Right renal cortex interstitium (tissue), 3 donors: ENCODE results near the gene SRGAP1. TPM values are rescaled to one million over a fixed set of nuclear protein-coding genes. Genes with fewer than 3 reads are reported as not detected.
"Not testable (repeated sequence)": the region's sequence is repeated elsewhere in the genome, so short reads cannot be mapped to it uniquely, and the experiment has no call there.

Experiments
- DNase-seq, 3 donors: peaks; one replicate each; pipeline ENCODE4 v3.0.0-alpha.2; 2013; ENCODE audit warnings: low read depth in 3 of 3, low spot score in 2 of 3
- polyA plus RNA-seq, 3 donors: library from polyadenylated mRNA; unstranded; fragments of 120-200 nt; gene quantifications; one replicate each; pipeline ENCODE4 v1.2.1, GENCODE V29; 2013; ENCODE audit not compliant: insufficient read length in 3 of 3

The SRGAP1 gene
- polyA plus RNA-seq, 3 donors: 21.7 to 24.0 (median 21.9) TPM

DNA sequence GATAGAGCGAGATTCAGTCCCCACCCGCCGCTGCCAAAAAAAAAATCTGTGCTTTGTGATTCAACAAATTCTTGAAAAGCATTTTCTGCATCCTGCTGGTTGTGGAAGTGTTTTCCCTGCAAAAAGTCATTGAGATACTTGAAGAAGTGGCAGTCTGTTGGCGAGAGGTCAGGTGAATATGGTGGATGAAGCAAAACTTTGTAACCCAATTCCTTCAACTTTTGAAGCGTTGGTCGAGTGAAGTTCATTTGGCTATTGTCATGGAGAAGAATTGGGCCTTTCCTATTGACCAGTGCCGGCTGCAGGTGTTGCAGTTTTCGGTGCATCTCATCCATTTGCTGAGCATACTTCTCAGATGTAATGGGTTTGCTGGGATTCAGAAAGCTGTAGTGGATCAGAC, 20.9 kb downstream of the SRGAP1 start:
- DNase-seq: no peak

DNA sequence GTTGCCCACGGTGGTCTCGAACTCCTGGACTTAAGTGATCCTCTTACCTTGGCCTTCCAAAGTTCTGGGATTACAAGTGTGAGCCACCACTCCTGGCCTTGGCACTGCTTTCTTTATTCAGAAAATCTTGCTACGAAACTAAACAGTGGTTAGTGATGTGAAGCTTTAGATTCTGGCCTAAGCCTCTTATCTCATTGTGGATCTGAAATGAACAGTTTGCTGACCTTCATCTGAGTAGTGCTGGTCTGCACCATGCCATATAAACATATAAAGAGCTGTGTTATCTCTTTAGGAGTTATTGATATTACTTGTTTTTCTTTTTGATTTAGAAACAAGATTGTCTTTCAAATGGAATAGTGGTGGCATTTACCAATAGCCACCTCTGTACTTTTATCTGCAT, 22.6 kb downstream of the SRGAP1 start:
- no peak for DNase-seq

DNA sequence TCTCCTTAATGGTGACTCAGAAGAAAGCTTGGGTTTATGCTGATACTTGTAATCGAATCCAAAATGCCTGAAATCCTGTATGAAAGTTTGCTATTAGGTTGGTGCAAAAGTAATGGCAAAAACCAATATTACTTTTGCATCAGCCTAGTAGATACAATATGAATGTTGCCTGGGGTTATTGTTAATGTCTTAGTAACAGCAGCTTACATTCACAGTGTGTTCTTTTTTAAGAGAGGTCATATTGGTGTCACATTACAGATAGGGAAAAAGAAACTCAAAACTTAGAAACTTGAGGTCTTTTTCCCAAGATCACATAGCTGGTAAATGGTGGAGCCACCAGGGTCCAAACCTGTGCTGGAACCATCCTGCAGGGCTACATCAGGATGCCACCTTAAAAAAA, 25.2 kb downstream of the SRGAP1 start:
- DNase-seq: no peak

DNA sequence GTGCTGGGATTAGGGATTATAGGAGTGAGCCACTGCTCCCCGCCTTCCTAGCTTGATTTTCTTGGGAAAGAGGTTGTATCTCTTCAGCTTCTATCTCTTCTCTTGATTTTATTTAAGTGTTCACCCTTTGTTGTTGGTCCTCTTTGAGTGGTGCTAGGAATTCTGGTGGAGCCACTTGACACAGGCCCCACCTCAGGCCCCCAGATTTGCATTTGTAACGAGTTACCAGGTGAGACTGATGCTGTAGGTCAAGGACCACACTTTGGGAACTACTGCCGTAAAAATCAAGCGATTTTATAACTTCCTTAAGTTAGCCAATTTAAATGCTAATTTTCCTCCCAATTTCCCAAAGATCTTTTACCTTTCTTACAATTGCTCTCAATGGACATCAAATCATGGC, 26.3 kb downstream of the SRGAP1 start:
- DNase-seq: no peak

DNA sequence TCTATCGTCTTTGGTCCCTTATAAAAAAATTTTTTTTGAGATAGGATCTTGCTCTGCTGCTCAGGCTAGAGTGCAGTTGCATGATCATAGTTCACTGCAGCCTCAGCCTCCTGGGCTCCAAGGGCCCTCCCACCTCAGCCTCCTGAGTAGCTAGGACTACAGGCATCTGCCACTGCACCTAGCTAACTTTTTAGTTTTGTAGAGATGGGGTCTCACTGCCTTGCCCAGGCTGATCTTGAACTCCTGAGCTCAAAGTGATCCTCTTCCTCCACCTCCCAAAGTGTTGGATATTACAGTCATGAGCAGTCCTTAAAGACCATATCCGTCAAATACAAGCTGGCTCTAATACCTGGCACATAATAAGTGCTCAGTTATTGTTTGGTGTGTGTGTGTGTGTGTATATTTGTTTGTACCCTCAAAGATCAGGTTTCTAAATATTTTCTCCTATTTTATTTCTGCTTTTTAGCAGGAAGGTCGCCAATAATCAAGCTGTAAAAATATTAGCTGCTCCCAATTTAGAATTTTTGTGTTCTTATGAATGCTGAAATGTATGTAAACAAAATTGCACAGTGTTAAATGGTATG, 30.5 kb downstream of the SRGAP1 start:
- DNase-seq: no peak

DNA sequence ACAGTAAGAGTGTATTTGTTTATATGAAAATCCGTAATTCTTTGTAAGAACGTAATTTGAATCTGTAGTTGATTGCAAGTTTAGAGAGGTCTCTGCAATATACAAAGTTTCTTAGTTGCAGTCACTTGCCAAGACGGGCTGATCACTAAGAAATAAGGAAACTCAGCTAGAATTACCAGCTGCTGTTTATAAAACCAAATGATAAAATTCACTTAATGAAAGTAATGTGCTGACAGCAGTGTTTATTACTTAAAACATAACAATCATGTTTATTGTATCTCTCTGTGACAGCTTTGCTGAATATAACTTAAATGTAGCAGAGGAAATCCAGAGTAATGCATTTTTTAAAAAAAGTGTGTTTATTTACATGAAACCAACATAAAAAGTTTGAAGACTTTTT, 31.2 kb downstream of the SRGAP1 start:
- no peak for DNase-seq

DNA sequence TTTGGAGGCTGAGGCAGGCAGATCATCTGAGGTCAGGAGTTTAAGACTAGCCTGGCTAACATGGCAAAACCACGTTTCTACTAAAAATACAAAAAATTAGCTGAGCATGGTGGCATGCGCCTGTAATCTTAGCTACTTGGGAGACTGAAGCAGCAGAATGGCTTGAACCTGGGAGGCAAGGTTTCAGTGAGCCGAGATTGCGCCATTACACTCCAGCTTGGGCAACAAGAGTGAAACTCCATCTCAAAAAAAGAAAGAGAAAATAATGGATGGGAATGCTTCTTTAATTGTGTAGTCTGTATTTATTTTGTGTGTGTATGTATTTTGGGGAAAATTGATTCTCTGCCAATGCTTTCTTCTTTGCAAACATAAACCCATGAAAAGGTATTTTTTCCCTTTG, 32.5 kb downstream of the SRGAP1 start:
- no peak for DNase-seq

DNA sequence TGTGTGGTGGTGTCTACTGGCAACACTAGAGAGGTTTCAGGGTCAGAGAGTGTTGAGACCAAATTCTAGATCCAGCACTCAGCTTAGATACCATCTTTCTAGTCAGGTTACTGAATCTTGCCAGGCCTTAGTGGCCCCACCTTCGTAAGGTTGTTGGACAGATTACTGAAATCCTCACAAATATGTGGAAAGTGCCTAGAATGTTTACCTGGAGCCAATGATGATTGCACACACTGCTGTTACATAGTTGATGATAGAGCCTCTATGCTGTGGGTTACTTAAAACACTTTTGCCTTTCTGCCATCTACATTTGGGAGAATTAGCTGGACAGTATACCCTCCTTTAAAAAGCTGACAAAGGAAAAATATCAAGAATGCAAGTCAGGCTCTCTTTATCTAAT, 33.2 kb downstream of the SRGAP1 start:
- DNase-seq: no peak

DNA sequence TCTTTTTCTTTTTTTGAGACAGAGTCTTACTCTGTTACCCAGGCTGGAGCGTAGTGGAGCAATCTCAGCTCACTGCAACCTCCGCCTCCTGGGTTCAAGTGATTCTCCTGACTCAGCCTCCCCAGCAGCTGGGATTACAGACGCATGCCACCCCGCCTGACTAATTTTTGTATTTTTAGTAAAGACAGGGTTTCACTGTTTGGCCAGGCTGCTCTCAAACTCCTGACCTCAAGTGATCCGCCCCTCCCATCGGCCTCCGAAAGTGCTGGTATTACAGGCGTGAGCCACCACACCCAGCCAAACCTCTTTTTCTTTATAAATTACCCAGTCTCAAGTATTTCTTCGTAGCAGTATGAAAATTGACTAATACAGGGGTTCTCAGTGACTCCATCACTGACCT, 35.7 kb downstream of the SRGAP1 start:
- not testable (repeated sequence) for DNase-seq

DNA sequence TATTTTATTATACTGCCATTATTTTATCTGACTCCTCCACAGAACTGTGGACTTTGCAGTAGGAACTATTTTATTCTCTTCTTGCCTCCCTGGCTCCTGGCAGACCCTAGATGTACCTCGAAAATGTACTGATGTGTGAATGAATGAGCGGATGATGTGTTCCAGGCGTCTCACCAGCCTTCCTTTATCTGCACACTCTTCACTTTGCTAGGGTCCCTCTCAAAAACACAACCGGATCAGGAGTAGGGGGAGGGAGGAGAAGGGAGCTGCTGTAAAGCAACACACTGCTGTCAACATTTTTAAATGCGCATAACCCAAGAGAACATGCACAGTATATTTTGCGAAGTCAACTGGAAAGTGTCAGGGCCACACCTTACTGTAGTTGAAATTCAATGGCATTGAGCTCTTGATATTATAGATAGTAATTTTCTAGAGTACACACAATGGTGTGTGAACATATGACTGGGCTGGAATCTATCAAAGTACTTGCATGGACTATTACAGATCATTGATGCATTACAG, 36.3 kb downstream of the SRGAP1 start:
- no peak for DNase-seq

DNA sequence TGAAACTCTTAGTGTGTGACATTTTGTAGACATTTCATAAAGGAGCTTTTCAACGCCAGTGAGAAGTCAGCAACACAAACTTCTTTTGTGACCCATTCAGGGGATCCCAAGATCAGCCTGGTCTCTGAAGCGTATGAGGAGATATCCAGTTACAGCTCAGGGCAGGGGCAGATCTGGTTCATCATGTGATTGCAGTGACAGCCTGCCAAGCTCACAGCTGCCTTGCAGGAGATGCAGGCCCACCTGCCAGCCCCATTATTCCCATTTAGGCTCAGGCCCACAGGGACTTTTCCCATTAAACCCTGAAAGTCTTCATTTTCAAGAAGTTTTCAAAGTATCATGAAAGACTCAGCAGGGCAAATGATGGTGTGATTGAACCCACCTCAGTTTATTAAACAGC, 38.3 kb downstream of the SRGAP1 start:
- DNase-seq: peak; percentile 29 to 55 (median 37)

DNA sequence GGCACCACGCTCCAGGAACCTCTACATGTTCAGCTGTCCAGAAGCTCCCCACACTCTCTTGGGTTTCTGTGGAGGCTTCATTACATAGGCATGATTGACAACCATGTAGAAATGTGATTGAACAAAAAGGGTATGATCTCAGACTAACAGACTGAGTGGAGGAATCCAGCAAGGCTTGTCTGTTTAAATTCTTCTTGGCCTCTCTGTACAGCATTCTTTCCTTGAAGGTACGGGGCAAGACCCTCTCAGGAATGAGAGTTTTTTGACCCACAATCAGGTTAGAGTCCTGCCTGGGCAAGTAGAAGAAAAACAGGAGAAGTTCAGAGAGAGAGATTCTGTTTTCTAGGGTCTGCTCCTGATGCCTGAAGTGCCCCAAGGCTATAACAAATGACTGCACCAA, 40.9 kb downstream of the SRGAP1 start:
- DNase-seq: no peak

DNA sequence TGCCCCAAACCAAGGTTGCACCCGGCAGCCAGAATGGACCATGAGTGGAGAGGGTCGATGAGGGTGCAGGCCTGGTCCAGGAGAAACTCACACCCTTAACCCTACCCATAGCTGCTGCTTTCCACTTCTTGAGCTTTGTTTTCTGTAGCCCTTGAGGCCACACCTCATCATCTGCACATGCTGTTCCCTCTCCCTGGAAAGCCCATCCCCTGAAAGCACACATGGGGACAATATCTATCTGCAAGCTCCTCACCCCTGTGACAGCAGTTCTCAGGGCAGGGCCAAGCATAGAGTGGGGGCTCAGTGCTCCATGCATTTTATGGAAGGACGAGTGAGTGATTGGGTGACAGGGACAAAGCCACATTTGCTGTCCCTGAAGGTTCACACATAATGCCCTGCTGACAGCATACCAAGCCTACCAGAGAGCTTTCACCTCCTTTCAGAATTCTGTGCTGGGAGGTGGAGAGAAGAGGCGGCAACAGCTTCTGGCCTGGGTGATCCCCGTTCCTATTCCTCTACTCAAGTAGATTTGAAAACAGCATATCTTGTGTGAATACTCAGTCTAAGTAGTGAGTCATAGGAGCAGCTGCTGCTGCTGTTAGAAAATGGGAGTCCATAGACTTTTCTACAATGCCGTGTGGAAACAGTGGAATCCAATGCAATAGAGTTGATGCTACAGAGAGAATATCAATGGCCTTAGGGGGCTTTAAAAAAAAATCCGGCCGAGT, 44.6 kb downstream of the SRGAP1 start:
- DNase-seq: no peak

DNA sequence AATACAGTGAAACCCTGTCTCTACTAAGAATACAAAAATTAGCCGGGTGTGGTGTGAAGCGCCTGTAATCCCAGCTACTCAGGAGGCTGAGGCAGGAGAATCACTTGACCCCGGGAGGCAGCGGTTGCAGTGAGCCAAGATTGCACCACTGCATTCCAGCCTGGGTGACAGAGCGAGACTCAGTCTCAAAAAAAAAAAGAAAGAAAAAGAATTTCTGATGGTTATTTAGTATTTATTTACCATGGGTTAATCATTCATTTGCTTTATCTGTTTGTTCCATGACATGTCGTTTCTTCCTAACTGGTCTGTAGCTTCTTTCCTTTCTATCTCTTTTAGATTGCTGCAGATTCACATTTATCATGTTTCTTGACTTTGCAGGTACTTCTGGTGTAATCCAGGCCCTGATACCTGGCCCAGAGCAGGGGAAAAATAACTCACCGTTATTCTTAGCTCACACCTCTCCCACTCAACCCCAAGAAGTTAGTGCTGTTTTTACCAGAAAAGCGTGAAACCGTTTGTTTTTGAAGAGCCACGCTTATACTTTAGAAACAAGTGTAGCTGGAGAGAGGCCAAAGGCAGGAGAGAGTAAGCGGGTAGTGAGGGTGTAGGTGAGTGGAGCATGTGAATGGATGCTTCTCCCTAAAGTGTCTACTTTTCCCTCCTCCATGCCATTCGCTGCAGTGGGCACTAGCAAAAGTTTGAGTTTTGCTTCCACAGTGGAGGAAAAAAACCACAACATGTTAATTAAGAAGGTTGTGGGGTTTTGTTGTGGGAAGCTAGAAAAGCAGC, 45.4 kb downstream of the SRGAP1 start:
- no peak for DNase-seq

DNA sequence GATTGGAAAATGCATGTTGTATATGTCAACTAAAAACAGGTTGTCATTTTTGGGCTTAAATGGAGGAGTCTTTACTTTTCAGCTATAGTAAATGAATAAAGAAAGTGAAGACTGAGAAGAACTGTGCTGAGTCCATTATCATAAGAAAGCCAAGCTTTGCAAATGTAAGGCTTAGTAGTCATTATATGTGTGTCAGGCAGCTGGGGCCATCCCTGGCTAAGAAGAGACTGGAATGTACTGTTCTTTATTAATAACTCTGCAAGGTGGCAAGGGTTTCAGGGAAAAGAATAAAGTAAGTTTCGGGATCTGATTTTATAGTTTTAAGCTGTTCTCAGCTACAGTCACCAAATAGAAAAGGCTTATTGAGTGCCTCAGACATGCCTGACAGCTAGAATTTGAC, 48.7 kb downstream of the SRGAP1 start:
- DNase-seq: no peak

DNA sequence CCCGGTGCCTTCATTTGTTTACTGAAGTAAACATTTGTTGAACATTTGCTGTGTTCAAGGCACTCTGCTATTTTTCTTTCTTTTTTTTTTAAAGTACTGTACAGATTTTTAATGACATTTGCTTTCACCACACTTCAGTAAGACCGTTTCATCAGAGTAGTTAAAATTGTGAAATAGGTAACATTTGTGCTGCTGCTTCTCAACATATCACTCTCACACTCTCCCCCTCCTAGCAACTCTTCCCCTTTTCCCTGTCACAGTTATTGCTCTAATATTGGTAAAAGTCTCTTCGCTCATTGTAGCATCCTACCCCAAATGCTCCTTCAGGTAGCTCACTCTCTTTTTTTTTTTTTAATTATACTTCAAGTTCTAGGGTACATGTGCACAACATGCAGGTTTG, 49.6 kb downstream of the SRGAP1 start:
- no peak for DNase-seq

DNA sequence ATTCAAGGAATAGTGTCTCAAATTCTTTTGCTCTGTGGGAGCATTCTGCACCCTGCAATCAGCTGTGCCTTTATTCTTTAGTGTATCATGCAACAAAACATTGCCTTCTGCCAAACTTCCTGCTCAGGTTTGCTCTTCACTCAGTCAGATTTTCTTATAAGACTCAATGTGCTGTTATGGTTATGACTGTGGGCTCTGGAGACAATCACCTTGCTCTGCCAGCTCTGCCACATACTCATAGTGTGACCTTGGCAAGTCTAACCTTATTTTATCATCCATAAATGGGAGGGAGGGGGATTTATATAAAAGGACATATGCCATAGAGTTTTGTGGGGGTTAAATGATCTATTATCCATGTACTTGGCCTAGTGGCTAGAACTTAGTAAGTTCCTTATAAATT, 51.3 kb downstream of the SRGAP1 start:
- no peak for DNase-seq

DNA sequence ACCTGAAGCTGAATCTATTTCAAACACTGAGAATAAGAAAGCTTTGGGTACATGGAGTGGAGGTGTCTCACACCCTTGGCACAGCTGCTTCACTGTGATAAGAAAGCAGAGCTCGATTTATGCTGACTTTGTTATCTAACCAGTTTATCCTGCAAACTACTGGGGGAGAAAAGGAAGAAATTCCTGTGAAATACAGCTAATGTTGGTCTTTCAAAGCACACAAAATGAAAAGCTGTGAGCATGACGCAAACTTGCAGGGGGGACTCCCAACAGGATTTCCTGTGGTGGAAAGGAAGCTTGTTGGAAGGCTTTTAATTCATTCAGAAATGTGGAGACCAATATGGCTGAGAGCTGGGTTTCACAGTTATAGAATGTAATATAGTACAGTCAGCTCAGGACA, 53.4 kb downstream of the SRGAP1 start:
- no peak for DNase-seq

DNA sequence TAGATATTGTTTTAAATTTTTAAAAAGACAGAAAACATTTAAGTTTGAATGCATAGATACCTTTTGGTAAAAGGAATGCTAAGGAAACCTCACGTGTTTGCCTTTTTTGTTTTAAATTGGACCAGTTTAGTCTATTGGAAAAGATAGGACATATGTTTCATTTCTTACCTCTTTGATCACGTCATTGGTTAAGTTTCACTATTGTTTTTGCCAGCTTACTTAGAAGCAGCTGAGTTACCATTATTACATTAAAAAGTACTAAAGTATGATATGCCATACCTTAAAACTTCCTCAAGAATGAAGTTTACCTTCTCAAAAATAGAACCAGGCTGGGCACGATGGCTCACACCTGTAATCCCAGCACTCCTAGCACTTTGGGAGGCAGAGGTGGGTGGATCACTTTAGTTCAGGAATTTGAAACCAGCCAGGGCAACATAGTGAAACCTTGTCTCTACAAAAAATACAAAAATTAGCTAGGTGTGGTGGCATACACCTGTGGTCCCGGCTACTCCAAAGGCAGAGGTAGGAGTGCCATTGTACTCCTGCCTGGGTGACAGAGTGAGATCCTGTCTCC, 54.4 kb downstream of the SRGAP1 start:
- no peak for DNase-seq

DNA sequence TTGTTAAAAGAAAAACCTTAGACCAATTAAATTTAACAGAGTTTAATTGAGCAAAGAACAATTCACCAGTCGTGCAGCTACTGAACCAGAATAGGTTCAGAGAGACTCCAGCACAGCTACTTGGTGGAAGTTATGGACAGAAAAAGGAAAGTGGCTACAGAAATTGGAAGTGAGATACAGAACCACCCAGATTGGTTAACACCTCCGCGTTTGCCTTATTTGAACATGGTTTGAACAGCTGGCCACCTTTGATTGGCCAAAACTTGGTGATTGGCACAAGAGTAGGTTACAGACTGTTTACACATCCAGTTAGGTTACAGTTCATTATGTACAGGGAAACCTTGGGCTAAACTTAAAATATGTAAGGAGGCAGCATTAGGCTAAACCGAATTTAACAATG, 54.9 kb downstream of the SRGAP1 start:
- DNase-seq: no peak
